H1 (cell line): ENCODE measurements around the gene SCARB1. TPM values are rescaled to one million over a fixed set of nuclear protein-coding genes. Genes with fewer than 3 reads are reported as not detected.

Experiments used
- JUND ChIP-seq: IDR thresholded peaks from 2 replicates; pipeline ENCODE4 v1.6.1; 2011; ENCODE audit warnings: mild to moderate bottlenecking, improper control_type of control experiment, low read length
- SP2 ChIP-seq: IDR thresholded peaks from 2 replicates; pipeline ENCODE4 v1.6.1; 2012; ENCODE audit warnings: mild to moderate bottlenecking, low read length, inconsistent platforms
- polyA plus RNA-seq, 7 experiments: library from polyadenylated mRNA; depleted of rRNA in 3 of 7; stranded (reverse) in 5 of 7; unstranded in 2 of 7; fragments of >200 nt in 5 of 7; fragments of 200-250 nt in 2 of 7; gene quantifications; 1 replicate in 5 of 7; 2 replicates in 1 of 7; 4 replicates in 1 of 7; pipeline versions ENCODE4 v1.2.1 to v1.2.3, GENCODE V29; 2011 to 2013; ENCODE audit warnings: missing spikeins in 2 of 7, mixed read lengths in 2 of 7
- total RNA-seq: library from RNA; stranded (reverse); fragmentation: NEBNext Ultra II Directional; extraction: Animal tissue kit (Norgen Biotek cat#: 25700); gene quantifications from 2 replicates; pipeline ENCODE4 v1.2.1, GENCODE V29; 2021
- TF ChIP-seq, protein P1 (sequence below): IDR thresholded peaks from 2 replicates; pipeline ENCODE4 v1.6.1; 2011; ENCODE audit warnings: low read depth, mild to moderate bottlenecking, low read length; ENCODE audit not compliant: insufficient read depth

SCARB1 gene
- total and polyA plus RNA-seq, 2 of the 8 experiments (the other 6 are each of a cell fraction or from before 2014, with no cell fraction given): 45.3 to 57.1 TPM

DNA sequence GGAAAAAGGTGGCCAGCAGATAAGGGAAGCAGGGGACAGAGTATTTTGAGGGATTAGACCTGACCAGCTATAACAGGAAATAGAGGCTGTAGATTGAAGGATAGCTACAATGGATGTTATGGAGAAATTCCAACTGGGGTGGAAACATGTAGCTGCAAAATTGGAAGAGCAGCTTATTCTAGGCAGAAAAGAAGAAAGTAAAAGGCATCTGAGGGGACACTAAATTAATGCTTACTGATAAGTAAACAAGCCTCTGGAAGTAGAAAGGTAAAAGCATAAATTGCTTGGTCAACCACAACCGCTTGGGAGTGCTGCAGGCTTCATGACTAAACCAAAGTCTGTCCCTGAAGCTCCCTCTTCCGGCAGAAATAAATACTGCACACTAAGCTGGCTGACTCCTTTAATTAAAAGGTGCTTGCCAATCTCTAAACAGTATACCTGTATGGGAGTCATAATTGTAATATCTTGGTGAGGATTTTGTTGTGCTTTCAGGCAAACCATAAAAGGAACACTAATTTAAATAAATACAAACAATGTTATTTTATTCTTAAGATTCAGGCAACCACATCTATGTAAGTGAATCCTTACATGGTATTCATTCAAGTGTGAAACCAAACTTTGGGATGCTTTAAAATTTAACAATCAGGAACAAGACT lies 43.1 kb upstream of the SCARB1 start (continued):
- TF ChIP-seq, protein P1, sequence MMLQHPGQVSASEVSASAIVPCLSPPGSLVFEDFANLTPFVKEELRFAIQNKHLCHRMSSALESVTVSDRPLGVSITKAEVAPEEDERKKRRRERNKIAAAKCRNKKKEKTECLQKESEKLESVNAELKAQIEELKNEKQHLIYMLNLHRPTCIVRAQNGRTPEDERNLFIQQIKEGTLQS: peak; percentile 66; the same call in 1 of the 2 replicates
- TF ChIP-seq JUND (peak; percentile 60), SP2 (no peak)
